GM12873 (cell line): ENCODE measurements around the gene UGGT1.

Experiments
- TF ChIP-seq, protein P1 (sequence below): IDR thresholded peaks from 2 replicates; pipeline ENCODE4 v1.5.1; 2012; ENCODE audit warnings: low read depth, mild to moderate bottlenecking, moderate library complexity, low read length, control low read depth; ENCODE audit not compliant: insufficient read depth; ENCODE audit errors: missing control alignments

UGGT1 gene

DNA sequence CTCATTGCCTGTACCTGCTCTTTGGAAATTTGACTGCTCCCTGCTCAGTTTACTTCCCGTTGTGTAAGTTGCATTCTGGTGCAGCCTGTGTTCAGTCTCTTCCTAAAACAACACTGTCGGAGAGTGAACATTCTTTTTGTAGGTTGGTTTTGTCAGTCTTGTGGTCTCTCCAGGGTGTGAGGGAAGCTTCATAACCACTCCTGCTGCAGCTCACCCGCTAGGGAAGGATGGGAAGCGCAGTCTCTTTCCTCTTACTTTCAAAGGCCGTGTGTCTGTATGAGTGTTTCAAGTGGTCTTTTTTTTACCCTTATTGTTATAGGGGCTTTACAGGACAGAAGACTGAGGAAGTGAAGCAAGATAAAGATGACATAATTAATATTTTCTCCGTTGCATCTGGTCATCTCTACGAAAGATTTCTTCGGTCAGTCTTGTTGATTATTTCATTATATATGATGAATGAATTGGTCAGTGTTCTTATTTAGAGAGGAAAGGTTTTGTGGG is 87.2 kb downstream of the UGGT1 start:
- TF ChIP-seq, protein P1, sequence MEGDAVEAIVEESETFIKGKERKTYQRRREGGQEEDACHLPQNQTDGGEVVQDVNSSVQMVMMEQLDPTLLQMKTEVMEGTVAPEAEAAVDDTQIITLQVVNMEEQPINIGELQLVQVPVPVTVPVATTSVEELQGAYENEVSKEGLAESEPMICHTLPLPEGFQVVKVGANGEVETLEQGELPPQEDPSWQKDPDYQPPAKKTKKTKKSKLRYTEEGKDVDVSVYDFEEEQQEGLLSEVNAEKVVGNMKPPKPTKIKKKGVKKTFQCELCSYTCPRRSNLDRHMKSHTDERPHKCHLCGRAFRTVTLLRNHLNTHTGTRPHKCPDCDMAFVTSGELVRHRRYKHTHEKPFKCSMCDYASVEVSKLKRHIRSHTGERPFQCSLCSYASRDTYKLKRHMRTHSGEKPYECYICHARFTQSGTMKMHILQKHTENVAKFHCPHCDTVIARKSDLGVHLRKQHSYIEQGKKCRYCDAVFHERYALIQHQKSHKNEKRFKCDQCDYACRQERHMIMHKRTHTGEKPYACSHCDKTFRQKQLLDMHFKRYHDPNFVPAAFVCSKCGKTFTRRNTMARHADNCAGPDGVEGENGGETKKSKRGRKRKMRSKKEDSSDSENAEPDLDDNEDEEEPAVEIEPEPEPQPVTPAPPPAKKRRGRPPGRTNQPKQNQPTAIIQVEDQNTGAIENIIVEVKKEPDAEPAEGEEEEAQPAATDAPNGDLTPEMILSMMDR: no peak

DNA sequence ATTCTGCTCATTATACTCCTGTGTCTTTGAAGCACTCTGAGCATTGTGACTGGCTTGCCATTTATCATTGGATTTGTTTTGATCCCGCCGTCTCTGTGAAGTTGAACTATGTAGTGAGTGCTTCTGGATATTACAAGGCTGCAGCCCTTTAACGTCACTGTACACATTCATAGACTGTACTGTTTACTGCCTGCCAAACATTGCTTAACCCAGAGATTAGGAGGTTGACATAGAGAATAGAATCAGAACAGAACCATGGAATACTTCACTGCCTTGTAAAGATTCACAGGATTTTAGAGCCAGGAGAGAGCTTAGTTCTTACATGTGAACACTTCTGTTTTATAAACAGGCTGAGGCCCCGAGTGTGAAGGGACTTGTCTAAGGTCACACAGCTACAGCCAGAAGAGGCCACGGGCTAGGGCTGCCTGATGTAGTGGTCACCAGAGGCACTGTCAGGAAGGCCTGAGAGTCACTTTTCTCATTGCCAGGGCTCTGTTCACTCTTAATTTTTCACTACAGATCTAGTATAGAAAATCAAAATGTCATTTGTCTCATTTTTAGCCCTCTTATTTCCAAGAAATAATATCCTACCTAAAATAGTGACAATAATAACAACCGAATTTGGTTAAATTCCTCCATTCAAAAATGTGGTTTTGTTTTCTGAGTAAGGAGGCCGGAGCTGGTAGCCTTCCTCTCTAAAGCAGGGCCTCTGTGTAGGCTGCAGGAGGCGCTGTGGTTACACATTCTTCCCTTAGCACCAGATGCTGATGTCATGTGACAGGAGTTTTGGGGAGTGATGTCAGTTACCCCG is 87.9 kb downstream of the UGGT1 start:
- TF ChIP-seq, protein P1: peak; percentile 67

DNA sequence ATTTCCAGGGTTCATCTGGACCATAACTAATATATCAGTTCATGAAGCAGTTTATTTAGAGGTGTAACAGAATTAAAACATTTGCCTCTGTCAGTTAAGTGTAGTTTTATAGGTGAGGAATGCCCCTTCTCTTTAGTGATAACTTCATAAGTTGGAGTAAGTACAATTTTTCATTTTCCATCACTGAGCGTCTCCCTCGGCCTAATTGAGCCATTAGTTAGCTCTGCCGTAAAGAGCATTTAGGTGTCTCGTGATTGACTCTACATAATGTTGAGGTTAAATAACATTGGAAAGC is 88.4 kb downstream of the UGGT1 start:
- TF ChIP-seq, protein P1: no peak

DNA sequence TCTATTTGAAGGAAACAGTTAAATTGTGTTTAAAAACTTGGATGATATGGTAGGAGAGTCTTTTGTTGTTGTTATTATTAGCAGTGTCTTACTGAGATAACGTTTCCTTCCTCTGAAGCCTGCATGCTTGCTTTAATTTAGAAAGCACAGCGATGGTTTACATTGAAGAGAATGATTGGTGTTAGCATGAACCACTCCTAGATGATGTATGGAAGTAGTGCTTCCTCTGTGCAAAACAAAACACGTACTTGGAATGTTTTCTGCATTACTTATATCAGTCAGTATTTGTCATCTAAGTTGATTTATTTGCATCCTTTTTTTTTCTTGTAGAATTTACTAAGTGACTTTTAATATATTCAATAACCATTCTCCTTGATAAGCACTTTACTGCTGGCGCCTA is 89.0 kb downstream of the UGGT1 start:
- TF ChIP-seq, protein P1: no peak

DNA sequence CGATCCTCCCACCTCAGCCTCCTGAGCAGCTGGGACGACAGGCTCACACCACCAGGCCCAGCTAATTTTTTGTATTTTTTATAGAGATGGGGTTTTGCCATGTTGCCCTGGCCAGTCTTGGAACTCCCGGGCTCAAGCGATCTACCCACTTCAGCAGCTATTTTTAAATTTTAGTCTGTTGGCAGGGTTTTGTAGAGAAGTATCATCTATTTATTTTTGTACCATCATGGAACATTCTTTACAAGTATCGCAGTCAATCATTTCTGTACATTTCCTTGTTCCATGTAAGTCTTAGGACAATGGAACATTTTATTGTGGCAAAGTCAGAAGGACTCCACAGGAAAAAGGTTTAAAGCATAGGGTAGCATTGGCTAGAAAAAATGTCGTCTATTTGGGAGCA is 94.6 kb downstream of the UGGT1 start:
- TF ChIP-seq, protein P1: no peak

DNA sequence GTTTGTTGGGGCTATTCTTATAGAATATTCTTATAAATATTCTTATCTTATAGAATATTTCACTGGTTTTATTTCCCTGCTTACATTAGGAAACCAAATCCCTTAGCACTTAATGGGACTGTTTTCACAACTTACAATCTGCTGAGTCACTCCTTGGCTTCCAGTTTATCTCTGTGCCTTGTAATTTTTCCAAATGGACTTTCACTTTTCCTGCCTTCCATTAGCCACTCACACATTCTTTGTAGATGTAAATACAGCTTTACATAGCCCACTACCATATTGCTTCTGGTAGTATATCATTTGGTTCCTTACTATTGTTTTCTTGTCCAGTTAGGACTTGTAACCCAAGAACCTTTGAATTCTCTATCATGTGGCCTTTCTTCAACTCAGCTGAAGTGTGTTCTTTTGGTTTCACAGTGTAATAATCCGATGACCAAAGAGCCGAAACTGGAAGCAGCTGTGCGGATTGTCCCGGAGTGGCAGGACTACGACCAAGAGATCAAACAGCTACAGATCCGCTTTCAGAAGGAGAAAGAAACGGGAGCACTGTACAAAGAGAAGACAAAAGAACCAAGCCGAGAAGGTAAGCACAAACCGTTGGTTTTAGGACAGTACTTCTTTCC is 96.1 kb downstream of the UGGT1 start:
- TF ChIP-seq, protein P1: no peak

DNA sequence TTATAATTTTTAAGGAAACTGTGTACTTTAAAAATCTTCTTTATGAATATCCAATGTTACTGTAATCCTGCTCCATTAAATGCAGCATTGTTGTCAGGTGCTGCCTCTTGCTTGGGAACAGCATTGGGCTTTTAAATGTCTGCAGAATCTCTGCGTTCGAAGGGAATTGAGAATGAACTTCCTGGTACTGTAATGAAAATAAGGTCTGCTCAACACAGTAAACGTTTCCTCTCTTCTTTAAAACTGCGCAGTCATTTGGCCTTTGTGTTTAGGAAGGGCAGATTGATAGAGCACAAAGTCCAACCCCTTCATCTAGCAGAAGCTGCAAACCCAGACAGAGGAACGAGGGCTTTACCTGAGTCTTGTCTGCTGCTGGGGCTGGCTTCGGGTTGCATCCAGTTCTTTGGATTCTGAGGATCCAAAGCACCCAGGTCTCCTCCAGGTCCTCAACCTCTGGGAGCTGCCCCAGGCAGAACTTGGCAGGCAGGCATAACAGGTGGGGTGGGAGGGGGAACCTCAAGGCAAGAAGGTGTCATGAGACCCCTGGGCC is 104.5 kb downstream of the UGGT1 start:
- TF ChIP-seq, protein P1: no peak
